H9 (cell line): ENCODE results near the gene DAB2IP. TPM values are rescaled to one million over a fixed set of nuclear protein-coding genes. Genes with fewer than 3 reads are reported as not detected.

Source experiments
- DNase-seq: peaks from one replicate; pipeline ENCODE4 v3.0.0-alpha.2; 2017
- H2AFZ ChIP-seq: one replicate; pipeline ENCODE4 v1.6.1; 2013; ENCODE audit warnings: mild to moderate bottlenecking, low read length, control low read depth, moderate library complexity
- H2AK5ac ChIP-seq: 2 replicates; pipeline ENCODE4 v1.6.1; 2013; ENCODE audit warnings: low read length, control low read depth, mixed read lengths; ENCODE audit not compliant: insufficient read length
- H2BK120ac ChIP-seq: one replicate; pipeline ENCODE4 v1.6.1; 2013; ENCODE audit warnings: low read depth, mild to moderate bottlenecking, low read length, control low read depth, inconsistent platforms; ENCODE audit not compliant: poor library complexity, severe bottlenecking
- H2BK12ac ChIP-seq: 2 replicates; pipeline ENCODE4 v1.6.1; 2013; ENCODE audit warnings: low read length, control low read depth, mixed read lengths, low read depth; ENCODE audit not compliant: insufficient read length
- H2BK15ac ChIP-seq: 2 replicates; pipeline ENCODE4 v1.6.1; 2013; ENCODE audit warnings: low read depth, low read length, control low read depth
- H2BK20ac ChIP-seq: one replicate; pipeline ENCODE4 v1.6.1; 2013; ENCODE audit warnings: low read depth, mild to moderate bottlenecking, low read length, control low read depth, inconsistent platforms; ENCODE audit not compliant: poor library complexity, severe bottlenecking
- H2BK5ac ChIP-seq: 2 replicates; pipeline ENCODE4 v1.6.1; 2013; ENCODE audit warnings: low read length, control low read depth, mixed read lengths; ENCODE audit not compliant: insufficient read length
- H3K14ac ChIP-seq: 2 replicates; pipeline ENCODE4 v1.6.1; 2013; ENCODE audit warnings: low read length, control low read depth; ENCODE audit not compliant: insufficient read depth
- H3K18ac ChIP-seq: 2 replicates; pipeline ENCODE4 v1.6.1; 2013; ENCODE audit warnings: low read depth, mild to moderate bottlenecking, mixed read lengths, low read length, control low read depth; ENCODE audit not compliant: insufficient read length
- H3K23ac ChIP-seq: 2 replicates; pipeline ENCODE4 v1.6.1; 2013; ENCODE audit warnings: low read length, control low read depth, mixed read lengths, low read depth; ENCODE audit not compliant: insufficient read length
- H3K23me2 ChIP-seq: 2 replicates; pipeline ENCODE4 v1.6.1; 2013; ENCODE audit warnings: low read depth, mild to moderate bottlenecking, mixed read lengths, low read length, control low read depth; ENCODE audit not compliant: insufficient read length, poor library complexity, severe bottlenecking
- H3K27ac ChIP-seq: 2 replicates; pipeline ENCODE4 v1.5.1; 2013; ENCODE audit warnings: low read length, control low read depth, mixed read lengths, low read depth; ENCODE audit not compliant: insufficient read length
- H3K27me3 ChIP-seq: 2 replicates; pipeline ENCODE4 v1.6.1; 2013; ENCODE audit warnings: low read length, control low read depth, inconsistent platforms; ENCODE audit not compliant: insufficient read depth
- H3K4ac ChIP-seq: 2 replicates; pipeline ENCODE4 v1.6.1; 2013; ENCODE audit warnings: low read depth, mild to moderate bottlenecking, control low read depth, inconsistent platforms, low read length, moderate library complexity
- H3K4me1 ChIP-seq: 2 replicates; pipeline ENCODE4 v1.6.1; 2013; ENCODE audit warnings: low read length, control low read depth, inconsistent platforms; ENCODE audit not compliant: insufficient read depth
- H3K4me2 ChIP-seq: 2 replicates; pipeline ENCODE4 v1.6.1; 2013; ENCODE audit warnings: low read length, control low read depth, mixed read lengths; ENCODE audit not compliant: insufficient read length, insufficient read depth
- H3K56ac ChIP-seq: 2 replicates; pipeline ENCODE4 v1.6.1; 2013; ENCODE audit warnings: low read depth, mild to moderate bottlenecking, mixed read lengths, low read length, control low read depth; ENCODE audit not compliant: insufficient read length
- H3K79me1 ChIP-seq: 2 replicates; pipeline ENCODE4 v1.6.1; 2013; ENCODE audit warnings: low read depth, mild to moderate bottlenecking, moderate library complexity, low read length, control low read depth, inconsistent platforms; ENCODE audit not compliant: insufficient read depth, poor library complexity, severe bottlenecking
- H3K79me2 ChIP-seq: 2 replicates; pipeline ENCODE4 v1.6.1; 2013; ENCODE audit warnings: low read length, control low read depth, inconsistent platforms; ENCODE audit not compliant: insufficient read depth
- H3K9ac ChIP-seq: 2 replicates; pipeline ENCODE4 v1.6.1; 2013; ENCODE audit warnings: low read length, control low read depth, mixed read lengths; ENCODE audit not compliant: insufficient read length; ENCODE audit errors: extremely low read depth
- H3K9me3 ChIP-seq: one replicate; pipeline ENCODE4 v1.6.1; 2013; ENCODE audit warnings: low read depth, low read length, inconsistent platforms; ENCODE audit not compliant: control insufficient read depth
- H3T11ph ChIP-seq: one replicate; pipeline ENCODE4 v1.6.1; 2013; ENCODE audit warnings: mild to moderate bottlenecking, low read length, control low read depth, inconsistent platforms
- H4K20me1 ChIP-seq: one replicate; pipeline ENCODE4 v1.6.1; 2013; ENCODE audit not compliant: control insufficient read depth, insufficient read length, insufficient read depth
- H4K5ac ChIP-seq: 2 replicates; pipeline ENCODE4 v1.6.1; 2013; ENCODE audit warnings: low read depth, mild to moderate bottlenecking, mixed read lengths, low read length, control low read depth; ENCODE audit not compliant: insufficient read length
- H4K8ac ChIP-seq: replicated peaks from 2 replicates; pipeline ENCODE4 v1.6.1; 2013; ENCODE audit warnings: low read length, control low read depth, mixed read lengths, low read depth; ENCODE audit not compliant: insufficient read length
- H4K91ac ChIP-seq: 2 replicates; pipeline ENCODE4 v1.6.1; 2013; ENCODE audit warnings: low read depth, mild to moderate bottlenecking, moderate library complexity, mixed read lengths, low read length, control low read depth; ENCODE audit not compliant: insufficient read length
- H3K27ac Mint-ChIP-seq, 3 experiments: 2 replicates in 2 of 3; 3 replicates in 1 of 3; pipeline ENCODE4 v1.8.0; 2020 to 2021; ENCODE audit warnings: mixed read lengths in 3 of 3, mild to moderate bottlenecking in 1 of 3, moderate library complexity in 1 of 3
- H3K27me3 Mint-ChIP-seq: 2 replicates; pipeline ENCODE4 v1.8.0; 2021; ENCODE audit warnings: low read depth, mild to moderate bottlenecking, moderate library complexity, mixed read lengths
- H3K36me3 Mint-ChIP-seq, 3 experiments: 2 replicates in 2 of 3; 3 replicates in 1 of 3; pipeline ENCODE4 v1.8.0; 2020 to 2021; ENCODE audit warnings: low read depth in 3 of 3, mixed read lengths in 3 of 3; ENCODE audit not compliant: insufficient read depth in 1 of 3
- H3K4me1 Mint-ChIP-seq, 2 experiments: 2 replicates each; pipeline ENCODE4 v1.8.0; 2020; ENCODE audit warnings: mixed read lengths in 2 of 2
- H3K4me3 Mint-ChIP-seq, 2 experiments: 2 replicates in 1 of 2; 3 replicates in 1 of 2; pipeline ENCODE4 v1.8.0; 2020 to 2021; ENCODE audit warnings: mild to moderate bottlenecking in 2 of 2, mixed read lengths in 2 of 2, moderate library complexity in 1 of 2
- H3K9me3 Mint-ChIP-seq, 2 experiments: 2 replicates in 1 of 2; 3 replicates in 1 of 2; pipeline ENCODE4 v1.8.0; 2020; ENCODE audit warnings: mild to moderate bottlenecking in 2 of 2, mixed read lengths in 2 of 2, moderate library complexity in 1 of 2
- WGBS: extraction: QIAGEN DNeasy Blood & Tissue Kit; methylation state at CpG from one replicate; pipeline ENCODE4 v1.1.7; 2013; ENCODE audit warnings: missing lambda C conversion rate, low lambda C conversion rate, mixed read lengths; ENCODE audit not compliant: insufficient read length; ENCODE audit errors: extremely low coverage; 5-methylcytosine and 5-hydroxymethylcytosine counted together
- total RNA-seq: library from RNA; stranded (reverse); gene quantifications from 2 replicates; pipeline ENCODE4 v1.2.1, GENCODE V29; 2021
- TF ChIP-seq, protein P1 (sequence below): fragments of 200-600 bp; sonication (generic); conservative IDR thresholded peaks from 3 replicates; pipeline ENCODE4 v1.8.0; 2021; ENCODE audit warnings: antibody characterized with exemption, mild to moderate bottlenecking

Gene DAB2IP
- total RNA-seq, 1 experiment from 2014 or later: 22.6 TPM

- H3K18ac ChIP-seq: no peak overlapping the region
- no peak overlapping the region for H3K27ac Mint-ChIP-seq
- no peaks in the 10 kb centered on the region for H3K79me1 ChIP-seq
- peaks cover 4% of the 10 kb centered on the region; the same call in 1 of the 2 replicates for H3K4me1 ChIP-seq
- no peak overlapping the region for H2BK120ac ChIP-seq
- no peaks in the 10 kb centered on the region for H3K9me3 Mint-ChIP-seq
- H4K20me1 ChIP-seq: no peaks in the 10 kb centered on the region
- no peak overlapping the region for H3K56ac ChIP-seq
- no peak for DNase-seq
- H3K4ac ChIP-seq: no peak overlapping the region
- peaks cover 4% of the 10 kb centered on the region for H3K23me2 ChIP-seq
- H4K8ac ChIP-seq: no peak overlapping the region
- no peaks in the 10 kb centered on the region for H3K27me3 ChIP-seq
- H2BK5ac ChIP-seq: no peak overlapping the region
- H3K9me3 ChIP-seq: no peaks in the 10 kb centered on the region
- no peak overlapping the region for H2BK12ac ChIP-seq
- no peaks in the 10 kb centered on the region for H3K36me3 Mint-ChIP-seq
- peaks cover 70% of the 10 kb centered on the region for H3K27me3 Mint-ChIP-seq
- WGBS: no CpG with 5 or more reads among the region's 5 CpGs
- H4K5ac ChIP-seq: no peak overlapping the region
- H3K4me1 Mint-ChIP-seq: peaks cover 28 to 36% of the 10 kb centered on the region in 2 experiments
- no peak overlapping the region for H2AK5ac ChIP-seq
- H3K4me2 ChIP-seq: no peak overlapping the region
- H3T11ph ChIP-seq: no peak overlapping the region
- no peak overlapping the region for H3K27ac ChIP-seq
- no peak overlapping the region for H2AFZ ChIP-seq
- no peak overlapping the region for H3K4me3 Mint-ChIP-seq
- H2BK15ac ChIP-seq: no peak overlapping the region
- TF ChIP-seq, protein P1, sequence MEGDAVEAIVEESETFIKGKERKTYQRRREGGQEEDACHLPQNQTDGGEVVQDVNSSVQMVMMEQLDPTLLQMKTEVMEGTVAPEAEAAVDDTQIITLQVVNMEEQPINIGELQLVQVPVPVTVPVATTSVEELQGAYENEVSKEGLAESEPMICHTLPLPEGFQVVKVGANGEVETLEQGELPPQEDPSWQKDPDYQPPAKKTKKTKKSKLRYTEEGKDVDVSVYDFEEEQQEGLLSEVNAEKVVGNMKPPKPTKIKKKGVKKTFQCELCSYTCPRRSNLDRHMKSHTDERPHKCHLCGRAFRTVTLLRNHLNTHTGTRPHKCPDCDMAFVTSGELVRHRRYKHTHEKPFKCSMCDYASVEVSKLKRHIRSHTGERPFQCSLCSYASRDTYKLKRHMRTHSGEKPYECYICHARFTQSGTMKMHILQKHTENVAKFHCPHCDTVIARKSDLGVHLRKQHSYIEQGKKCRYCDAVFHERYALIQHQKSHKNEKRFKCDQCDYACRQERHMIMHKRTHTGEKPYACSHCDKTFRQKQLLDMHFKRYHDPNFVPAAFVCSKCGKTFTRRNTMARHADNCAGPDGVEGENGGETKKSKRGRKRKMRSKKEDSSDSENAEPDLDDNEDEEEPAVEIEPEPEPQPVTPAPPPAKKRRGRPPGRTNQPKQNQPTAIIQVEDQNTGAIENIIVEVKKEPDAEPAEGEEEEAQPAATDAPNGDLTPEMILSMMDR: no peak
- no peaks in the 10 kb centered on the region for H3K79me2 ChIP-seq
- H3K23ac ChIP-seq: no peak overlapping the region
- no peak overlapping the region for H4K91ac ChIP-seq
- no peak overlapping the region for H2BK20ac ChIP-seq
- no peak overlapping the region for H3K9ac ChIP-seq
- no peak overlapping the region for H3K14ac ChIP-seq
Observed at GRCh38 chr9:121694001-121694400, 42.6 kb downstream of the DAB2IP start.
